Neural progenitor cell (in vitro differentiated cells): ENCODE data around the gene TBXAS1. TPM values are rescaled to one million over a fixed set of nuclear protein-coding genes. Genes with fewer than 3 reads are reported as not detected.

Source experiments
- DNase-seq: peaks from one replicate; pipeline ENCODE4 v3.0.0-alpha.2; 2016; ENCODE audit warnings: low spot score
- H2AFZ ChIP-seq: fragments of 200-600 bp; sonication (generic); replicated peaks from 2 replicates; pipeline ENCODE4 v1.6.1; 2016; ENCODE audit warnings: antibody characterized with exemption
- H3F3A ChIP-seq: fragments of 200-600 bp; sonication (generic); 2 replicates; pipeline ENCODE4 v1.6.1; 2016; ENCODE audit warnings: antibody characterized with exemption, low read depth
- H3K27ac ChIP-seq: fragments of 200-600 bp; sonication (generic); 2 replicates; pipeline ENCODE4 v1.5.1; 2016; ENCODE audit warnings: mild to moderate bottlenecking
- H3K27me3 ChIP-seq: fragments of 200-600 bp; sonication (generic); 2 replicates; pipeline ENCODE4 v1.6.1; 2016; ENCODE audit warnings: mild to moderate bottlenecking, moderate library complexity
- H3K36me3 ChIP-seq: fragments of 200-600 bp; sonication (generic); 2 replicates; pipeline ENCODE4 v1.5.1; 2016
- H3K4me1 ChIP-seq: fragments of 200-600 bp; sonication (generic); 2 replicates; pipeline ENCODE4 v1.6.1; 2016; ENCODE audit warnings: mixed run types
- H3K4me2 ChIP-seq: fragments of 200-600 bp; sonication (generic); 2 replicates; pipeline ENCODE4 v1.6.1; 2016
- H3K4me3 ChIP-seq: fragments of 200-600 bp; sonication (generic); 2 replicates; pipeline ENCODE4 v1.5.1; 2016
- H3K79me2 ChIP-seq: fragments of 200-600 bp; sonication (generic); 2 replicates; pipeline ENCODE4 v1.6.1; 2016; ENCODE audit warnings: low read depth
- H3K9ac ChIP-seq: fragments of 200-600 bp; sonication (generic); 2 replicates; pipeline ENCODE4 v1.6.1; 2016
- H3K9me3 ChIP-seq: fragments of 200-600 bp; sonication (generic); 2 replicates; pipeline ENCODE4 v1.5.1; 2016; ENCODE audit warnings: low read depth
- H4K20me1 ChIP-seq: fragments of 200-600 bp; sonication (generic); 2 replicates; pipeline ENCODE4 v1.6.1; 2016; ENCODE audit warnings: low read depth
- H3K27ac Mint-ChIP-seq: 3 replicates; pipeline ENCODE4 v1.8.0; 2021; ENCODE audit warnings: mixed read lengths
- H3K27me3 Mint-ChIP-seq: 2 replicates; pipeline ENCODE4 v1.8.0; 2022; ENCODE audit warnings: low read depth, mild to moderate bottlenecking, inconsistent platforms, moderate library complexity, mixed read lengths; ENCODE audit not compliant: insufficient read depth
- H3K36me3 Mint-ChIP-seq: 3 replicates; pipeline ENCODE4 v1.8.0; 2021; ENCODE audit warnings: mixed read lengths
- H3K4me1 Mint-ChIP-seq: 3 replicates; pipeline ENCODE4 v1.8.0; 2021; ENCODE audit warnings: mixed read lengths
- H3K4me3 Mint-ChIP-seq: 3 replicates; pipeline ENCODE4 v1.8.0; 2021; ENCODE audit warnings: mild to moderate bottlenecking, moderate library complexity, mixed read lengths
- H3K9me3 Mint-ChIP-seq: 3 replicates; pipeline ENCODE4 v1.8.0; 2020; ENCODE audit warnings: mixed read lengths
- CTCF ChIP-seq: fragments of 200-600 bp; sonication (generic); IDR thresholded peaks from 2 replicates; pipeline ENCODE4 v1.5.1; 2017; ENCODE audit warnings: antibody characterized with exemption, mild to moderate bottlenecking
- EZH2 ChIP-seq: fragments of 200-600 bp; sonication (generic); IDR thresholded peaks from 2 replicates; pipeline ENCODE4 v1.6.1; 2017; ENCODE audit warnings: antibody characterized with exemption, mild to moderate bottlenecking, moderate library complexity
- EZH2phosphoT487 ChIP-seq: fragments of 200-600 bp; sonication (generic); IDR thresholded peaks from 2 replicates; pipeline ENCODE4 v1.6.1; 2017; ENCODE audit warnings: antibody characterized with exemption
- total RNA-seq: library from RNA; depleted of rRNA; stranded (reverse); fragments of >200 nt; gene quantifications from 2 replicates; pipeline ENCODE4 v1.2.3, GENCODE V29; 2015; ENCODE audit warnings: low replicate concordance

The TBXAS1 gene
- total RNA-seq, 1 donor from 2014 or later = not detected

DNA sequence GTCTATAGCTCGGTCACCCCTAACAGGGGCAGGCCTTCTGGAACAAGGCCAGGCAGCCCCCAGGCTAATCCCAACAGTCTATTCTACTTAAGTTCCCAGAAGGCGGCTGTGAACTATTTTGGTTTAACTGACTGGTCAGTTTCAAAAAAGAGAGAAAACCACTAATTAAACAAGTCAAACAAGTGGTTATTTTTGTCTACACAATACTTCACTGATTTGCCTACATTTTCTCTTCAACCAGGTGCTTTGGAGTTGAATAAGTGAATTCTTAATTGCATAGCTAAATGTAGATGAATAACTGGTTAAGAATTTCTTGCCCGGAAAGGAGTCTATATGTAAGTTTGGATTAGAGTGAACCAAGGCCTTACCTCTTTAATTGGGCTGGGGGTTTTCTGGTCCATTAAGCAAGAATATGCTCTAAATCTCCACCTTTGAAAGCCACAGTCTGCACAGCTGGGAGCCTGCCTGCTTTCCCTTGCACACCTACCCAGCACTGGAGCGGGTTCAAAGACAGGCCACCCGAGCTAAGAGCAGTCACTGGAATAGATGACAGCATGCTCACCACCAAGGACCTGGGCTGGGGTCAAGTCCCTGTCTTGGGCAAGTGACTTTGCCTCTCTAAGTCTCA, 70.4 kb downstream of the TBXAS1 start:
- no peak overlapping the region for H2AFZ ChIP-seq
- no peak overlapping the region for H3K9ac ChIP-seq
- no peak for DNase-seq
- H3K4me3 ChIP-seq = no peak overlapping the region
- no peak overlapping the region for H3K4me2 ChIP-seq
- H3F3A ChIP-seq = no peaks in the 10 kb centered on the region
- H3K79me2 ChIP-seq = no peaks in the 10 kb centered on the region
- TF ChIP-seq CTCF (no peak), EZH2 (no peak), EZH2phosphoT487 (no peak)
- no peaks in the 10 kb centered on the region for H3K4me1 ChIP-seq
- H4K20me1 ChIP-seq = no peaks in the 10 kb centered on the region
- H3K9me3 ChIP-seq = peaks cover 3% of the 10 kb centered on the region
- H3K27me3 Mint-ChIP-seq = peaks cover 4% of the 10 kb centered on the region
- peaks cover 3% of the 10 kb centered on the region for H3K4me1 Mint-ChIP-seq
- H3K4me3 Mint-ChIP-seq = no peak overlapping the region
- peaks cover 12% of the 10 kb centered on the region for H3K9me3 Mint-ChIP-seq
- H3K36me3 ChIP-seq = no peaks in the 10 kb centered on the region
- H3K27me3 ChIP-seq = no peaks in the 10 kb centered on the region
- no peak overlapping the region for H3K27ac ChIP-seq
- H3K36me3 Mint-ChIP-seq = no peaks in the 10 kb centered on the region
- H3K27ac Mint-ChIP-seq = no peak overlapping the region

DNA sequence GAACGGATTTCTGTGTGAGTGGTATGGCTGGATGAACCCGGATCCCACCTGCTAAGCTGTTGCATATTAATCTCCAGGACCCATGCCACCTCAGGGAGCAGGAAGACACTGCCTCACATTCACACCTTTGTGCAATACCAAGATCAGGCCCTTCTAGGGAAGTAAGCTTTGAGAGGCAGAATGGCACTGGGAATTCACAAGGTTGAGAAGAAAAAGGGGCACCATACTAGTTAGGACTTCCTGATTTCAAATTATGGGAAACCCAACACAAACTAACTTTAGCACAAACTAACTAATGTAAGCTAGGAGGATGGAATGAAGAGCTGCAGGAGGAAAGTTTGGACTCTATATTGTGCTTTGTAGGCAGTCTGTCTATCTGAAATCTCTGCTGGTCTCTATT, 71.3 kb downstream of the TBXAS1 start:
- no peaks in the 10 kb centered on the region for H3K36me3 Mint-ChIP-seq
- peaks cover 4% of the 10 kb centered on the region for H3K27me3 Mint-ChIP-seq
- H3K4me2 ChIP-seq = no peak overlapping the region

GRCh38 chr7:139901056-139901795, 72.2 kb downstream of the TBXAS1 start:
- no peak for TF ChIP-seq EZH2phosphoT487
- TF ChIP-seq EZH2 = no peak
- no peak for TF ChIP-seq CTCF
- no peak for DNase-seq
- H3K4me1 ChIP-seq = no peaks in the 10 kb centered on the region
- H3F3A ChIP-seq = no peaks in the 10 kb centered on the region
- Mint-ChIP-seq H3K4me3 (no peak overlapping the region), H3K27me3 (no peaks in the 10 kb centered on the region), H3K4me1 (peaks cover 3% of the 10 kb centered on the region), H3K36me3 (peaks cover under 1% of the 10 kb centered on the region), H3K9me3 (peaks cover 9% of the 10 kb centered on the region), H3K27ac (no peak overlapping the region)
- no peak overlapping the region for H3K4me3 ChIP-seq
- H3K9ac ChIP-seq = no peak overlapping the region
- H2AFZ ChIP-seq = no peak overlapping the region
- no peaks in the 10 kb centered on the region for H4K20me1 ChIP-seq
- H3K27me3 ChIP-seq = no peaks in the 10 kb centered on the region
- H3K79me2 ChIP-seq = no peaks in the 10 kb centered on the region
- peaks cover 3% of the 10 kb centered on the region for H3K9me3 ChIP-seq
- no peaks in the 10 kb centered on the region for H3K36me3 ChIP-seq
- no peak overlapping the region for H3K4me2 ChIP-seq
- no peak overlapping the region for H3K27ac ChIP-seq

More for the DNA sequence above, 71.3 kb downstream of the TBXAS1 start:
- Histone ChIP-seq H3K4me3 (no peak overlapping the region), H3K79me2 (no peaks in the 10 kb centered on the region), H4K20me1 (no peaks in the 10 kb centered on the region), H2AFZ (no peak overlapping the region), H3K36me3 (no peaks in the 10 kb centered on the region), H3K27ac (no peak overlapping the region), H3F3A (no peaks in the 10 kb centered on the region), H3K4me1 (no peaks in the 10 kb centered on the region), H3K27me3 (no peaks in the 10 kb centered on the region), H3K9ac (no peak overlapping the region), H3K9me3 (peaks cover 3% of the 10 kb centered on the region)
- no peak overlapping the region for H3K27ac Mint-ChIP-seq
- peaks cover 13% of the 10 kb centered on the region for H3K9me3 Mint-ChIP-seq
- no peak for TF ChIP-seq EZH2
- TF ChIP-seq EZH2phosphoT487 = no peak
- TF ChIP-seq CTCF = no peak
- no peak for DNase-seq
- H3K4me1 Mint-ChIP-seq = peaks cover 3% of the 10 kb centered on the region
- no peak overlapping the region for H3K4me3 Mint-ChIP-seq
